ENCODE results near the gene KRT1. TPM values are rescaled to one million over a fixed set of nuclear protein-coding genes. Genes with fewer than 3 reads are reported as not detected.

The KRT1 gene
- total and polyA plus RNA-seq, 10 of the 15 experiments (the other 5 are each of a cell fraction or from before 2014, with no cell fraction given), result not detected

- TF ChIP-seq CREM (IDR thresholded peaks at IDR 0.05; ENCODE audit: low read depth), result no peak
These were observed 12.3 kb downstream of the KRT1 start (continued) for GRCh38 chr12:52667931-52668330.

GRCh38 chr12:52667509-52667908 is 12.7 kb downstream of the KRT1 start:
- Histone ChIP-seq H3K36me3 (ENCODE audit: control insufficient read depth in 2 of 2, insufficient read depth in 2 of 2, low read length in 1 of 2) (no peaks in the 10 kb centered on the region), H3K4me2 (ENCODE audit: control insufficient read depth, insufficient read depth) (no peak overlapping the region), H3K79me2 (ENCODE audit: control insufficient read depth, insufficient read depth, low read length) (no peaks in the 10 kb centered on the region), H3K9ac (ENCODE audit: control insufficient read depth, insufficient read depth, low read length) (no peak overlapping the region), H3K9me3 (replicated peaks; ENCODE audit: control insufficient read depth, insufficient read depth, low read length) (no peaks in the 10 kb centered on the region), H4K20me1 (ENCODE audit: control insufficient read depth, insufficient read depth) (no peaks in the 10 kb centered on the region), H3K4me3 (no peak overlapping the region), H3K27me3 (replicated peaks in 1 of 2; ENCODE audit: control insufficient read depth in 2 of 2, insufficient read depth in 2 of 2, low read length in 1 of 2) (peaks cover 0 to 2% of the 10 kb centered on the region in 2 experiments; a peak in 1 of 4 replicates), H2AFZ (ENCODE audit: control insufficient read depth, low read depth, low read length) (no peak overlapping the region), H3K4me1 (ENCODE audit: control insufficient read depth, insufficient read depth, low read length) (no peaks in the 10 kb centered on the region), H3K27ac (ENCODE audit: control insufficient read depth, insufficient read depth) (no peak overlapping the region)
- intact Hi-C loops (cut with micrococcal nuclease; ENCODE audit: unreplicated experiment) (no loop called here), in situ Hi-C loops (cut with MboI) (no loop called here)
- SMC1A ChIA-PET (ENCODE audit: uncharacterized antibody, unreplicated experiment), result no interaction called here
- no peak for TF ChIP-seq TCF7 (IDR thresholded peaks at IDR 0.05; ENCODE audit: borderline replicate concordance)
- TF ChIP-seq, protein P1, sequence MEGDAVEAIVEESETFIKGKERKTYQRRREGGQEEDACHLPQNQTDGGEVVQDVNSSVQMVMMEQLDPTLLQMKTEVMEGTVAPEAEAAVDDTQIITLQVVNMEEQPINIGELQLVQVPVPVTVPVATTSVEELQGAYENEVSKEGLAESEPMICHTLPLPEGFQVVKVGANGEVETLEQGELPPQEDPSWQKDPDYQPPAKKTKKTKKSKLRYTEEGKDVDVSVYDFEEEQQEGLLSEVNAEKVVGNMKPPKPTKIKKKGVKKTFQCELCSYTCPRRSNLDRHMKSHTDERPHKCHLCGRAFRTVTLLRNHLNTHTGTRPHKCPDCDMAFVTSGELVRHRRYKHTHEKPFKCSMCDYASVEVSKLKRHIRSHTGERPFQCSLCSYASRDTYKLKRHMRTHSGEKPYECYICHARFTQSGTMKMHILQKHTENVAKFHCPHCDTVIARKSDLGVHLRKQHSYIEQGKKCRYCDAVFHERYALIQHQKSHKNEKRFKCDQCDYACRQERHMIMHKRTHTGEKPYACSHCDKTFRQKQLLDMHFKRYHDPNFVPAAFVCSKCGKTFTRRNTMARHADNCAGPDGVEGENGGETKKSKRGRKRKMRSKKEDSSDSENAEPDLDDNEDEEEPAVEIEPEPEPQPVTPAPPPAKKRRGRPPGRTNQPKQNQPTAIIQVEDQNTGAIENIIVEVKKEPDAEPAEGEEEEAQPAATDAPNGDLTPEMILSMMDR (IDR thresholded peaks at IDR 0.05 in 2 of 3, conservative IDR thresholded peaks at IDR 0.05 in 1 of 3; ENCODE audit: control insufficient read depth in 2 of 3, extremely low read depth in 1 of 3, insufficient read depth in 1 of 3, low read depth in 3 of 3, low read length in 3 of 3), result peak in 2 of 3 experiments; percentile 8 to 14; a peak in 1 of 6 replicates
- DNase-seq (ENCODE audit: low read depth, low spot score) (no peak), ATAC-seq (no peak), FAIRE-seq (no peak)
- WGBS (ENCODE audit: insufficient coverage, insufficient replicate concordance, low lambda C conversion rate, missing lambda C conversion rate), result 17% methylated on average over 9 of the region's 9 CpGs
- CTCF ChIA-PET, result no interaction called here
- POLR2A ChIA-PET, result no interaction called here
- RAD21 ChIA-PET (ENCODE audit: unreplicated experiment), result no interaction called here
- no TSS peak for BruUV-seq (replicated peaks)

DNA sequence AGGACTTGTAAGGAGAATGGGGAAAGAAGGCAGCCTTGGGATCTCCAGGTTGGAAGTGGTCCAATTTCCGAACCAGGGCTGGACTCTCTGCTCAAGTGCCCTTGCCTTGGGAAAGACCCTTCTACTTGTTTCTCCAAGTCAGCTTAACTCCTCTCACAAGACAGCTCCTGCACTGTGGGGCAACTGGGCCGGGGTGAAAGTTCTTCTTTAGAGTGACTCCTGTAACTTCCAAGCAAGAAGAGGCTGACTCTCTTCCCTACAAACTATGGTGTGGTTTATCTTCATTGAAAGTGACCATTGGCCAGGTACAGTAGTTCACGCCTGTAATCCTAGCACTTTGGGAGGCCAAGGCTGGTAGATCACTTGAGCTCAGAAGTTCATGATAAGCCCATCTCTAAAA is 13.7 kb downstream of the KRT1 start:
- no peaks in the 10 kb centered on the region for H3K4me1 ChIP-seq (ENCODE audit: control insufficient read depth, insufficient read depth, low read length)
- intact Hi-C loops (cut with micrococcal nuclease; ENCODE audit: unreplicated experiment), result no loop called here
- no peak overlapping the region for H3K27ac ChIP-seq (ENCODE audit: control insufficient read depth, insufficient read depth)
- 0% methylated on average over 3 of the region's 3 CpGs for WGBS (ENCODE audit: insufficient coverage, insufficient replicate concordance, low lambda C conversion rate, missing lambda C conversion rate)
- ChIA-PET SMC1A (ENCODE audit: uncharacterized antibody, unreplicated experiment) (no interaction called here), POLR2A (no interaction called here), CTCF (no interaction called here), RAD21 (ENCODE audit: unreplicated experiment) (no interaction called here)
- ATAC-seq (no peak), FAIRE-seq (no peak), DNase-seq (ENCODE audit: low read depth, low spot score) (no peak)
- in situ Hi-C loops (cut with MboI), result no loop called here
- H3K4me2 ChIP-seq (ENCODE audit: control insufficient read depth, insufficient read depth), result no peak overlapping the region
- H2AFZ ChIP-seq (ENCODE audit: control insufficient read depth, low read depth, low read length), result no peak overlapping the region
- no peaks in the 10 kb centered on the region for H3K9me3 ChIP-seq (replicated peaks; ENCODE audit: control insufficient read depth, insufficient read depth, low read length)
- H3K79me2 ChIP-seq (ENCODE audit: control insufficient read depth, insufficient read depth, low read length), result no peaks in the 10 kb centered on the region
- BruUV-seq (replicated peaks), result no TSS peak
- peaks cover 0 to 2% of the 10 kb centered on the region in 2 experiments; a peak in 1 of 4 replicates for H3K27me3 ChIP-seq (replicated peaks in 1 of 2; ENCODE audit: control insufficient read depth in 2 of 2, insufficient read depth in 2 of 2, low read length in 1 of 2)
- H3K4me3 ChIP-seq, result no peak overlapping the region
- no peak overlapping the region for H3K9ac ChIP-seq (ENCODE audit: control insufficient read depth, insufficient read depth, low read length)
- no peaks in the 10 kb centered on the region for H3K36me3 ChIP-seq (ENCODE audit: control insufficient read depth in 2 of 2, insufficient read depth in 2 of 2, low read length in 1 of 2)
- no peaks in the 10 kb centered on the region for H4K20me1 ChIP-seq (ENCODE audit: control insufficient read depth, insufficient read depth)
- TF ChIP-seq CREM (IDR thresholded peaks at IDR 0.05; ENCODE audit: low read depth) (no peak), RELA (IDR thresholded peaks at IDR 0.05; ENCODE audit: borderline replicate concordance, partially characterized antibody) (no peak), SREBF2 (IDR thresholded peaks at IDR 0.05; ENCODE audit: low read length) (no peak), NFXL1 (IDR thresholded peaks at IDR 0.05; ENCODE audit: borderline replicate concordance) (no peak), BMI1 (IDR thresholded peaks at IDR 0.05; ENCODE audit: borderline replicate concordance) (no peak), BCL11A (IDR thresholded peaks at IDR 0.05; ENCODE audit: low read depth, low read length) (no peak)
- TF ChIP-seq, protein P2, sequence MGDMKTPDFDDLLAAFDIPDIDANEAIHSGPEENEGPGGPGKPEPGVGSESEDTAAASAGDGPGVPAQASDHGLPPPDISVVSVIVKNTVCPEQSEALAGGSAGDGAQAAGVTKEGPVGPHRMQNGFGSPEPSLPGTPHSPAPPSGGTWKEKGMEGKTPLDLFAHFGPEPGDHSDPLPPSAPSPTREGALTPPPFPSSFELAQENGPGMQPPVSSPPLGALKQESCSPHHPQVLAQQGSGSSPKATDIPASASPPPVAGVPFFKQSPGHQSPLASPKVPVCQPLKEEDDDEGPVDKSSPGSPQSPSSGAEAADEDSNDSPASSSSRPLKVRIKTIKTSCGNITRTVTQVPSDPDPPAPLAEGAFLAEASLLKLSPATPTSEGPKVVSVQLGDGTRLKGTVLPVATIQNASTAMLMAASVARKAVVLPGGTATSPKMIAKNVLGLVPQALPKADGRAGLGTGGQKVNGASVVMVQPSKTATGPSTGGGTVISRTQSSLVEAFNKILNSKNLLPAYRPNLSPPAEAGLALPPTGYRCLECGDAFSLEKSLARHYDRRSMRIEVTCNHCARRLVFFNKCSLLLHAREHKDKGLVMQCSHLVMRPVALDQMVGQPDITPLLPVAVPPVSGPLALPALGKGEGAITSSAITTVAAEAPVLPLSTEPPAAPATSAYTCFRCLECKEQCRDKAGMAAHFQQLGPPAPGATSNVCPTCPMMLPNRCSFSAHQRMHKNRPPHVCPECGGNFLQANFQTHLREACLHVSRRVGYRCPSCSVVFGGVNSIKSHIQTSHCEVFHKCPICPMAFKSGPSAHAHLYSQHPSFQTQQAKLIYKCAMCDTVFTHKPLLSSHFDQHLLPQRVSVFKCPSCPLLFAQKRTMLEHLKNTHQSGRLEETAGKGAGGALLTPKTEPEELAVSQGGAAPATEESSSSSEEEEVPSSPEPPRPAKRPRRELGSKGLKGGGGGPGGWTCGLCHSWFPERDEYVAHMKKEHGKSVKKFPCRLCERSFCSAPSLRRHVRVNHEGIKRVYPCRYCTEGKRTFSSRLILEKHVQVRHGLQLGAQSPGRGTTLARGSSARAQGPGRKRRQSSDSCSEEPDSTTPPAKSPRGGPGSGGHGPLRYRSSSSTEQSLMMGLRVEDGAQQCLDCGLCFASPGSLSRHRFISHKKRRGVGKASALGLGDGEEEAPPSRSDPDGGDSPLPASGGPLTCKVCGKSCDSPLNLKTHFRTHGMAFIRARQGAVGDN (IDR thresholded peaks at IDR 0.05), result no peak
- TF ChIP-seq, protein P3, sequence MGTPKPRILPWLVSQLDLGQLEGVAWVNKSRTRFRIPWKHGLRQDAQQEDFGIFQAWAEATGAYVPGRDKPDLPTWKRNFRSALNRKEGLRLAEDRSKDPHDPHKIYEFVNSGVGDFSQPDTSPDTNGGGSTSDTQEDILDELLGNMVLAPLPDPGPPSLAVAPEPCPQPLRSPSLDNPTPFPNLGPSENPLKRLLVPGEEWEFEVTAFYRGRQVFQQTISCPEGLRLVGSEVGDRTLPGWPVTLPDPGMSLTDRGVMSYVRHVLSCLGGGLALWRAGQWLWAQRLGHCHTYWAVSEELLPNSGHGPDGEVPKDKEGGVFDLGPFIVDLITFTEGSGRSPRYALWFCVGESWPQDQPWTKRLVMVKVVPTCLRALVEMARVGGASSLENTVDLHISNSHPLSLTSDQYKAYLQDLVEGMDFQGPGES (IDR thresholded peaks at IDR 0.05), result no peak

All from GM12878 (cell line).